AG09309 (cell line): ENCODE measurements around the gene TSSC4.

Experiments
- DNase-seq: peaks from one replicate; pipeline ENCODE4 v3.0.0-alpha.2; 2010; ENCODE audit warnings: low read depth
- H3K4me3 ChIP-seq: 2 replicates; pipeline ENCODE4 v1.5.1; 2011; ENCODE audit warnings: mild to moderate bottlenecking, low read depth, low read length, moderate library complexity; ENCODE audit not compliant: control insufficient read depth
- TF ChIP-seq, protein P1 (sequence below): IDR thresholded peaks from 2 replicates; pipeline ENCODE4 v1.5.1; 2011; ENCODE audit warnings: mild to moderate bottlenecking, low read depth, low read length, inconsistent platforms; ENCODE audit not compliant: insufficient read depth, control insufficient read depth; ENCODE audit errors: missing control alignments

The TSSC4 gene

DNA sequence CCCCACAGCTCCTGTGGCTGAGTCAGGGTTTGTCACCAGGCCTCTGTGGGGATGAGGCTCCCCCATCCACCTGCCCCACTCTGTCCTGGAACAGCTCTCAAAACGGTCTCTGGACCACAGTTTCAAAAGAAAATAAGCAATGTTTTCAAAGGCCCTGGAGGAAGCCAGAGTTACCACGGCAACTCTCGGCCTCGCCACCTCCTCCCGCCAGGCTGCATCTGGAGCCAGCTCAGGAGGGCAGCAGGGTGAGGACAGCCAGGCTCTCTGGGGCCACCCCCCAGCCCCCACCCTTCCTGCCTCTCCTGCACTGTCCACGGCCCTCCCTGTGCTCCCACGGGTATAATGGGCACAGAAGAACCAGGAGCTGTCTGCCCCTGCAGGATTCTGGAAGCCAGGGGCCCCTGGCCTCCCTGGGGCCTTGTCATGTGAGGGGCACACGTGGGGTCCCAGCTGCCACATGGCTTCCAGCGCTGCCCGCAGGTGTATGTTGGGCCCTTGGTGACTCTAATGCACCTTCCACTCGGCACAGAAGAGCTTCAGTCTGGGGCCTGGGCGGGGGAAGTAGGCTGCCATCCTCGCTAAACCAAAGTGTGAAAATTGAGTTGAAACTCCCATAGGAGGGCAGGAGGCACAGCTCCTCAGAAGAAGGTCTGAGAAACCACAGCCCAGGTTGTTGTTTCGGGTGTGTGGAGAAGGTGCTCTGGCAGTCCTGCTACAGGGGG is 13.1 kb upstream of the TSSC4 start:
- no peak for DNase-seq
- no peak overlapping the region for H3K4me3 ChIP-seq
- TF ChIP-seq, protein P1, sequence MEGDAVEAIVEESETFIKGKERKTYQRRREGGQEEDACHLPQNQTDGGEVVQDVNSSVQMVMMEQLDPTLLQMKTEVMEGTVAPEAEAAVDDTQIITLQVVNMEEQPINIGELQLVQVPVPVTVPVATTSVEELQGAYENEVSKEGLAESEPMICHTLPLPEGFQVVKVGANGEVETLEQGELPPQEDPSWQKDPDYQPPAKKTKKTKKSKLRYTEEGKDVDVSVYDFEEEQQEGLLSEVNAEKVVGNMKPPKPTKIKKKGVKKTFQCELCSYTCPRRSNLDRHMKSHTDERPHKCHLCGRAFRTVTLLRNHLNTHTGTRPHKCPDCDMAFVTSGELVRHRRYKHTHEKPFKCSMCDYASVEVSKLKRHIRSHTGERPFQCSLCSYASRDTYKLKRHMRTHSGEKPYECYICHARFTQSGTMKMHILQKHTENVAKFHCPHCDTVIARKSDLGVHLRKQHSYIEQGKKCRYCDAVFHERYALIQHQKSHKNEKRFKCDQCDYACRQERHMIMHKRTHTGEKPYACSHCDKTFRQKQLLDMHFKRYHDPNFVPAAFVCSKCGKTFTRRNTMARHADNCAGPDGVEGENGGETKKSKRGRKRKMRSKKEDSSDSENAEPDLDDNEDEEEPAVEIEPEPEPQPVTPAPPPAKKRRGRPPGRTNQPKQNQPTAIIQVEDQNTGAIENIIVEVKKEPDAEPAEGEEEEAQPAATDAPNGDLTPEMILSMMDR: no peak

DNA sequence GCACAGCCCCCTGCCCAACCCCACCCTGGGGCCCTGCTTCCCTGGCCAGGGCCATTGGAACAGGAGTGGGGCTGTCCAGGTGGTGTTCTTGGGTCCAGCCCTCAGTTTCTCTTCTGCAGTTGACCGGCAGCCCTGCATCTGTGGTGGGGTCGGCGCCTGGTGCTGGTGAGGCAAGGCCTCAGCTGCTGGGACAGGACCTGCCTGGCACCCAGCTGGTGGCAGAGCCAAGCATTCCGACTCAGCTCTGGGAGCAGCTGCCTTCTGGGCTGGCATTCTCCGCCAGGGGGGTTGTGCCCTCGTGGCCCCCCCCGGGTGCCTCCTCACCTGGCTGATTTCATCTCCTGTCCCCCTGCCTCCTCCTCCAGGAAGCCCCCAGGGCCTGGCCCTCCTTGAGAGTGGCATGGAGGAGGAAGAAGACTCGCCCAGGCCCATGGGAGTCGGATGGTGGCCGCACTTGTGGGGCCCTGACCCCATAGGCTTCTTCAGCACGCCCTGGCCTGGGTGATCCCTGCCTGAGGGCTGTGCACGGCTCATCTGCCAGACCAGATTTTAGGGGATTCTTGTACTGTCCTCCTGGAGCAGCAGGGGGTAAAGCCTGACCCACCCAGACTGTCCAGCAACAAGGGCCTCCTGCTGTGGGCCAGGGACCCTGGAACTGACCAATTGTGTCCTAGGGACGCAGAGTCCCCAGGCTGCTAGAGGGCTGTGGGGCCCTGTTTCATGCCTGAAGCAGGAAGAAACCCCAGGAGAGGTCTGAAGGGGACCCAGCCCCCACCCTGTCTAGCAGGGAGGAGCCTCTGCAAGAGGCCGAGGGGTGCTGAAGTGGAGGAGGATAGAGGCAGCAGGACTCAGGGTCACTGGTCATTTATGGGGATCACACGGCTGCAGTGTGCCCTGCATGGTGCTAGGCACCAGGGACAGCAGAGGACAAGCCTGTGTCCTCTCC is 11.8 kb upstream of the TSSC4 start:
- H3K4me3 ChIP-seq: no peak overlapping the region
- DNase-seq: no peak
- TF ChIP-seq, protein P1: no peak

DNA sequence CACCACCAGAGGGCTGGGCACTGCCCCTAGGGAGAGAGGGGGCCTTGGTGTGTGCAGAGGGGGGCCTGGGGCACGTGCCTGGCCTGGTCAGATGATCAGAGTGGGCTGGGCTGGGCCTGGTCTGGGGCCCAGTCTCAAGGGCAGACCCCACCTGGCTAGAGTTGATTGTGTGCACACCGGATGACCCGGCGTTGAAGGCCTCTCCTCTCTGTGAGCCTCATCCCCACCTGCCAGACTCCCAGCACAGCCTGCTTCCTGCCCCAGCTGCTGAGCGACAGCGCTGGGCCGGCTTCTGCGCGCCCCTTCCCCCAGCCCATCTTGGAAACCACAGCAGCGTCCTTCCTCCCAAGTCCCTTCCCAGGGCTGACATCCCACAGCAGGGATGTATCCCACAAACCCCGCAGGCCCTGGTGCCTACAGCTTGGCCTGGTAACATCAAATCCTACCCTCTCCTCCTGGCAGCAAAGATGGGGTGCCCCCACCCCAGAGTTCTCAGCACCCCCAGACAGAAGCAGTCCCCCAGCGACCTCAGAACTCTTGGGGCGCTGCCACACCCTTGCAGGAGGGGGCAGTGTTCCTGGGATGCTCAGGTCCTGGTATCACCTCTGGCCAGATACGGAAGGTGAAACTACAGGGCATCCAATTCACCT is 11.0 kb upstream of the TSSC4 start:
- no peak overlapping the region for H3K4me3 ChIP-seq
- TF ChIP-seq, protein P1: no peak
- DNase-seq: no peak

DNA sequence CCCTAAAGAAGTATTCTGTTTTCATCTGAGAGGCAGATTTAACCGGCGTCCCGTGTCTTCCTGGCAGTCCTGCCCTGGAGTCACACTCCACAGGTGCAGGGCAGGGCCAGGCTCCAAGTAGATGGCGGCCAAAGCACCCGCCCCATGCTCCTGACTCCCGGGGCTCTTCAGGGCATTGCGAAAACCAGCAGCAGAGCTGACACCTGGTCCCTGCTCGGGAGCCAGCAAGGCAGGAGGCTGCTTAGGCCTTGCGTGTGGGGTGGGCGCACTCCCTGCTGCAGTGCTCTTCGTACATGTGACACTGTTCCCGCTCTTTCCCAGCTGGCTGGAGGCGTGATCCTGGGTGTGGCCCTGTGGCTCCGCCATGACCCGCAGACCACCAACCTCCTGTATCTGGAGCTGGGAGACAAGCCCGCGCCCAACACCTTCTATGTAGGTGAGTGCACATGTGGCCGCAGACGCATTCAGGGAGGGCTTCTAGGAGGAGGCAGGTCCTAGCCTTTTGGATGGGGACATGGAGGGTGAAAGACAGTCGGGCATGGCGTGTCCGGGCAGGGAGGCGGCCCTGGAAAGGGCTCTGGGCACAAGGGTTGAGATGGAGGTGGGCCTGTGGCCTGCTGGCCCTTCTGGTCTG is 10.3 kb upstream of the TSSC4 start:
- TF ChIP-seq, protein P1: no peak
- H3K4me3 ChIP-seq: no peak overlapping the region
- no peak for DNase-seq

DNA sequence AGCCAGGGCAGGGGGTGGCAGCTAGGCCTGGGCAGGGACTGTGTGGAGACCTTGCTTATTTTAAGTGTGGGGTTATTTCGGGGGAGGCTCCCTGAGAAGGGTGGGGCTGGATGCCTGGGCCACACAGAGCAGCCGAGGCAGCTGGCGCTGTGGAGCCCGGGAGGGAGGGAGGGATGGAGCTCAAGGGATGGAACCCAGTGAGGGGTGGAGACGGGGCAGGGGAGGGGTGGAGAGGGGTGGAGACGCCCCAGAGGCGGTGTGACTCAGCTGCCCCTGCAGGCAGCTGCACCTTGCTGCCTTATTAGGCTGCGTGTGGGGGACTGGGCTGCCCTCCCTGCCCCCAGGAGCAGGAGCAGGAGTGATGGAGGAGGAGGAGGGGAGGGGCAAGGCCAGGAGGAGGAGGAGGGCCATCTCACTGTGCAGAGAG is 9.8 kb upstream of the TSSC4 start:
- H3K4me3 ChIP-seq: no peak overlapping the region
- DNase-seq: peak; percentile 13
- TF ChIP-seq, protein P1: no peak
